ENCODE measurements around the gene SMPD3. TPM values are rescaled to one million over a fixed set of nuclear protein-coding genes. Genes with fewer than 3 reads are reported as not detected.

Gene SMPD3
- total and polyA plus RNA-seq, 3 donors from 2014 or later: 13.3 to 23.4 (median 20.6) TPM

DNA sequence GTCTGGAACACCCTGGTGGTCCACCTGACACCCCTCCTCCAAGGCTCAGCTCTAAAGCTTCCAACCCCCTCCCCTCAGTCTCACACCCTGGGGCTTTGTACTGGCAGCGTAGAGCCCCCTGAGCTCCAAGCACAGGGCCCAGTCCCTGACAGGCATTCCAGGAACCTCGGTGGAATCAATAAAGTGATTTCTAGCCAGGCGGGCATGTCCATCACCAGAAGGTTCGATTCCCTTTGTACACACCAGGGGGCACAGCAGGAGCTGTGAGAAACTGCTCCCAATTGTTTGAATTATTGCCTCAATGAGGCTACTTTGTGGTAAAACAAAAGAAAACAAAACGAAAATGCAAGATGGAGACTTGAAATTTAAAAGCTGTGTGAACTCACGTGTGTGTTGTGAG, 51.8 kb downstream of the SMPD3 start:
- 46 to 50% methylated on average over 6 of the region's 6 CpGs for WGBS, 2 donors
- peak overlapping the region; percentile 10 to 49 for H3K4me3 ChIP-seq
- TF ChIP-seq, protein P1, sequence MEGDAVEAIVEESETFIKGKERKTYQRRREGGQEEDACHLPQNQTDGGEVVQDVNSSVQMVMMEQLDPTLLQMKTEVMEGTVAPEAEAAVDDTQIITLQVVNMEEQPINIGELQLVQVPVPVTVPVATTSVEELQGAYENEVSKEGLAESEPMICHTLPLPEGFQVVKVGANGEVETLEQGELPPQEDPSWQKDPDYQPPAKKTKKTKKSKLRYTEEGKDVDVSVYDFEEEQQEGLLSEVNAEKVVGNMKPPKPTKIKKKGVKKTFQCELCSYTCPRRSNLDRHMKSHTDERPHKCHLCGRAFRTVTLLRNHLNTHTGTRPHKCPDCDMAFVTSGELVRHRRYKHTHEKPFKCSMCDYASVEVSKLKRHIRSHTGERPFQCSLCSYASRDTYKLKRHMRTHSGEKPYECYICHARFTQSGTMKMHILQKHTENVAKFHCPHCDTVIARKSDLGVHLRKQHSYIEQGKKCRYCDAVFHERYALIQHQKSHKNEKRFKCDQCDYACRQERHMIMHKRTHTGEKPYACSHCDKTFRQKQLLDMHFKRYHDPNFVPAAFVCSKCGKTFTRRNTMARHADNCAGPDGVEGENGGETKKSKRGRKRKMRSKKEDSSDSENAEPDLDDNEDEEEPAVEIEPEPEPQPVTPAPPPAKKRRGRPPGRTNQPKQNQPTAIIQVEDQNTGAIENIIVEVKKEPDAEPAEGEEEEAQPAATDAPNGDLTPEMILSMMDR (IDR thresholded peaks at IDR 0.05): peak; percentile 51 to 64 (median 55)
- TF ChIP-seq POLR2A (IDR thresholded peaks at IDR 0.05): no peak
- peaks cover 10% of the 10 kb centered on the region for H3K4me1 ChIP-seq
- H3K36me3 ChIP-seq (ENCODE audit: low read depth, missing control alignments): no peaks in the 10 kb centered on the region
- peak overlapping the region; percentile 55 to 71 for H3K27ac ChIP-seq
- intact Hi-C loops (cut with DNase I; ENCODE audit: low total_unique reads): no loop called here
- no peaks in the 10 kb centered on the region for H3K9me3 ChIP-seq
- no peaks in the 10 kb centered on the region for H3K27me3 ChIP-seq
- DNase-seq: peak; percentile 53

- H3K9me3 ChIP-seq: no peaks in the 10 kb centered on the region
- H3K4me1 ChIP-seq: peaks cover 10% of the 10 kb centered on the region
- H3K36me3 ChIP-seq (ENCODE audit: low read depth, missing control alignments): no peaks in the 10 kb centered on the region
- 57 to 78% methylated on average over 4 of the region's 4 CpGs for WGBS, 2 donors
- no peak for DNase-seq
- H3K27me3 ChIP-seq: no peaks in the 10 kb centered on the region
- peak overlapping the region; percentile 55 to 71 for H3K27ac ChIP-seq
- TF ChIP-seq, protein P1 (IDR thresholded peaks at IDR 0.05): no peak
- no peak for TF ChIP-seq POLR2A (IDR thresholded peaks at IDR 0.05)
- H3K4me3 ChIP-seq: peak overlapping the region in 1 of 2 donors; percentile 49
- intact Hi-C loops (cut with DNase I; ENCODE audit: low total_unique reads): no loop called here
Observed at GRCh38 chr16:68395815-68396214, 52.5 kb downstream of the SMPD3 start.

DNA sequence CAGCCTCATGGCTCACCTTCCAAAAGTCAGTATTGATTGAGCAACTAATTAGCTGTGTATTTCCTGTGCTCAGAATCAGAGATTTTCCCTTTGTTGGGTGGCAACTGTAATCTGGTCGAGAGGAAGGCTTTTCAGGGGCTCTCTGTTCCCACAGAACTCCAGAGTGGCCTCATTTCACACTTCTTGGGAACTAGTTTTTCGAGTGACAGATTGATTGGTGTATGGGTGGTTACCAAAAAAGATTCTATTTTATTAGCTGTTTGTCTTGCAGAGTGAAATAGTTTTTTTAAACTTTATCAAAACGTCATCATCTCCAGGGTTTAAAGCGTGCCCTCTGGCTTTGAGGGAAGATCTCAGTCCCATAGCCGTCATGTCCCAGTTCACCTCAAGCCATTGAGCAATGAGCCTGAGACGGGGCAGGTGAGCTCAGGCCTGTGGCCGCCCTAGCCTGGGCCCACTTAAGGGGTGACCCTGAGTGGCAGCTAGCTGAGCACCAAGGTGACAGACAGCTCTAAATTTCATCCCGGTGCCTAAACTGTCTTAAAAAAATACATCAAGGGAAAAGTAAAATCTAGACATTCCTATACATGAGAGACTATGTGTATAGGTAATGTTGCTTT, 53.0 kb downstream of the SMPD3 start:
- H3K27me3 ChIP-seq: no peaks in the 10 kb centered on the region
- 67 to 68% methylated on average over 8 of the region's 8 CpGs for WGBS, 2 donors
- H3K4me3 ChIP-seq: no peak overlapping the region
- H3K36me3 ChIP-seq (ENCODE audit: low read depth, missing control alignments): no peaks in the 10 kb centered on the region
- DNase-seq: no peak
- peaks cover 10% of the 10 kb centered on the region for H3K4me1 ChIP-seq
- TF ChIP-seq POLR2A (IDR thresholded peaks at IDR 0.05): no peak
- TF ChIP-seq, protein P1 (IDR thresholded peaks at IDR 0.05): no peak
- intact Hi-C loops (cut with DNase I; ENCODE audit: low total_unique reads): no loop called here
- H3K9me3 ChIP-seq: no peaks in the 10 kb centered on the region
- H3K27ac ChIP-seq: peak overlapping the region in 1 of 2 donors; percentile 1

DNA sequence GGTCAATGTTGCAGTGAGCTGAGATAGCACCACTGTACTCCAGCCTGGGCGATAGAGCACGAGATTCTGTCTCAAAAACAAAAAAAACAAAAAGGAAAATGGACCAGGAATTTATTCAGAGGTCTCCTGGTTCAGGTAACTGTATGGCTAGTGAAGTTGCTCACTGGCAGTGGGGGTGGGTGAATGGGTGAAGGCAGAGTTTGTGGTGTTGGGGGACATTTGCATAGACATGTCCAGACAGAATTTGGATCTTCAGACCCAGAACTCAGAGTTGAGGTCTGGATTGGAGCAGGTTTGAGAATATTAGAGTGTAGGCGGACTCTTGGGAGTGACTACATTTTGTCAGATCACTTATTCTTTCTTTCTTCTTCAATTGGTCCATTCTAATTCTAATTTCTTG, 55.0 kb downstream of the SMPD3 start:
- H3K4me1 ChIP-seq: no peaks in the 10 kb centered on the region
- intact Hi-C loops (cut with DNase I; ENCODE audit: low total_unique reads): no loop called here
- no peak overlapping the region for H3K4me3 ChIP-seq
- H3K27ac ChIP-seq: no peak overlapping the region
- 88 to 91% methylated on average over 3 of the region's 3 CpGs for WGBS, 2 donors
- no peaks in the 10 kb centered on the region for H3K36me3 ChIP-seq (ENCODE audit: low read depth, missing control alignments)
- no peaks in the 10 kb centered on the region for H3K9me3 ChIP-seq
- no peak for TF ChIP-seq POLR2A (IDR thresholded peaks at IDR 0.05)
- TF ChIP-seq, protein P1 (IDR thresholded peaks at IDR 0.05): no peak
- DNase-seq: no peak
- H3K27me3 ChIP-seq: no peaks in the 10 kb centered on the region
